ENCODE measurements around the gene TMEM37.

Gene TMEM37

DNA sequence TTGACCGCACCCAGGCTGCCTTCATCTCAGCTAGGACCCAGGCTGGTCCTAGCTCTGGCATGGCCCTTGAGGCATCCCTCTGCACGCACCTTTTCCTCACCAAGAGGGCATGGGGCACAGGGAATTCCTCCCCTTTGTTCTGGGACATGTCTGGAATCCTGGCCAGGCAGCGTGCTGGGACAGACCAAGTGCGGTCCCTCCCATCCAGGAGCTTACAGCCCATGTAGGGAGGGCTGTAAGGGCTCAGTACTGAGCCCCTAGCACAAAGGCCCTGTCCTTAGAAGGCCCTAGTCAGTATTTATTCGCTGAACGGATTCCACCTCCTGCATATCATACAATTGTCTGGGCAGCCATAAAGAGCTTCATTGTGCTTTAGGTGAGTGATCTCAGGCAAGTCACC lies 3.0 kb downstream of the TMEM37 start:
- no peak for DNase-seq

- no peak for DNase-seq
These were observed 3.7 kb downstream of the TMEM37 start for GRCh38 chr2:119435081-119435952.

- no peak for DNase-seq
These were observed 4.3 kb downstream of the TMEM37 start for GRCh38 chr2:119435953-119436297.

DNA sequence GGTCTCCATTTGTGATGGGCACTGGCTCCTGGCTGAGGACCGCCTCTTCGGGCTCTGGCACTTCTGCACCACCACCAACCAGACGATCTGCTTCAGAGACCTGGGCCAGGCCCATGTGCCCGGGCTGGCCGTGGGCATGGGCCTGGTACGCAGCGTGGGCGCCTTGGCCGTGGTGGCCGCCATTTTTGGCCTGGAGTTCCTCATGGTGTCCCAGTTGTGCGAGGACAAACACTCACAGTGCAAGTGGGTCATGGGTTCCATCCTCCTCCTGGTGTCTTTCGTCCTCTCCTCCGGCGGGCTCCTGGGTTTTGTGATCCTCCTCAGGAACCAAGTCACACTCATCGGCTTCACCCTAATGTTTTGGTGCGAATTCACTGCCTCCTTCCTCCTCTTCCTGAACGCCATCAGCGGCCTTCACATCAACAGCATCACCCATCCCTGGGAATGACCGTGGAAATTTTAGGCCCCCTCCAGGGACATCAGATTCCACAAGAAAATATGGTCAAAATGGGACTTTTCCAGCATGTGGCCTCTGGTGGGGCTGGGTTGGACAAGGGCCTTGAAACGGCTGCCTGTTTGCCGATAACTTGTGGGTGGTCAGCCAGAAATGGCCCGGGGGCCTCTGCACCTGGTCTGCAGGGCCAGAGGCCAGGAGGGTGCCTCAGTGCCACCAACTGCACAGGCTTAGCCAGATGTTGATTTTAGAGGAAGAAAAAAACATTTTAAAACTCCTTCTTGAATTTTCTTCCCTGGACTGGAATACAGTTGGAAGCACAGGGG lies 5.5 kb downstream of the TMEM37 start:
- DNase-seq: no peak

- no peak for DNase-seq
These were observed 6.5 kb downstream of the TMEM37 start for GRCh38 chr2:119438128-119438656.

DNA sequence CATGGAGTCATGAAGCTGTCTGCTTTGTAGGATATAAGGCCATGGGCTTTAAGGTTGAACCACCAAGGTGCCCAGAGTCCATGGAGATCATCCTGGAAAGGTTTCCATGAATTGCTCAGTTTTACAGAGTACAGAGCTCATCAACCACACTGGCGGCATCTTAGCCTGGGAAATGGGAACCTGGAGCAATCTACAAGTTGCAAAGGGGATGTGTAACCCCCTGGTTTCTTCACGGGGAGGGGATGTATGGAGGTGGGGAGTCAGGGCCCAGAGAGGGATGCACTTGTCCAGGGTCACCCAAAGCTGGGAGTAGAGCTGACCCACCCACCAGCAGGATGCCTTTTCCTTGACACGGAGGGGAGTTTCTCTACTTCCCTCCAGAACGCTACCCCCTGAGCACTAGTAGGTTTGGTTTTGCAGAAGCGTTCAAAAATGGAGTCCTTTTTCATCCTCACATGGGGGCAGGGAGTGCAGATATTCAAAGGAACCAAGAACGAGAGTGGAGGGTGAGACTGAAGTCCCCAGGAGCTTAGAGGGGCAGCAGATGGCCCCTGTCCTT lies 7.2 kb downstream of the TMEM37 start:
- no peak for DNase-seq

DNA sequence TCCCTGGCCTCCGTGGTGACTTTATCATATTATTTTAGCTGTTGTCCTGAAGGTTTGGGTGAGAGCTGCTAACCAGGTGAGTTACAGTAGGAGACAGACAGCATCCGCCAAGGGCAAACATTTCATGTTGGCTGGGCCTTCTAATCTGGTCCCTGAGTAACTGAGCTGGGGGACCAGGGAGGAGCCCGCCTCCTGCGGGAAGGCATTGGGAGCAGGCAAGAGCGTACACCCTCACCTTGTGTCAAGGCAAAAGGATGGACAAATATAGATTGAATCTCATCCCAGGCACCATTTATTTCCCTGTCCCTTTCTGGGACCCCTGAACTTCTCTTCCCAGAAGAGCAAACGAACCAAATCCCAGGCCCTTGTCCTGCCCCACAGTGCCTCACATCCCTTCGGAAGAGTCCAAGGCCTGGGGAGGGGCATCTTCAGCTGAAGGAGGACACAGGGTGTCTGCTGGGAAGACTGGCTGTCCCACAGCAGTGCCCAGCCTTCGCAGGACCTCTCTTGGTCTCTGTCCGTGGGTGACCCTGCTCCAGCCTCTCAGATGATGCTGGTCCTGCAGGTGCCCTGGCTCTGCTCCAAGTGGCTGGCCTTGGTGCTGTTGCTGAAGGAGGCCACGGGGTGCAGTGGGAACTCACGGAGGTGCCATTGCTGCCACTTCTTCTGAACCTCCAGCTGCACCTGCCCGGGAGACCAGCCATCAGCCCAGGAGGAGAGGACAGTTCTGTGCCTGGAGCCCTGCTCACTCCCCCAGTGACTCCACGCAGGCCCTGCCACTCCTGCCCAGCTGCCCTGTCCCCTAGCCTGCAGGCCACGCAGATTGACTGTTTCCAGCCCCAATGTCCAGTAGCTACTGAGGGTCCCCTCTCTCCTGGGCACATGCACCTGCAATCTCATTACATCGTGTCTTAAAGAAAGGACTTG lies 8.2 kb downstream of the TMEM37 start:
- DNase-seq: no peak

DNA sequence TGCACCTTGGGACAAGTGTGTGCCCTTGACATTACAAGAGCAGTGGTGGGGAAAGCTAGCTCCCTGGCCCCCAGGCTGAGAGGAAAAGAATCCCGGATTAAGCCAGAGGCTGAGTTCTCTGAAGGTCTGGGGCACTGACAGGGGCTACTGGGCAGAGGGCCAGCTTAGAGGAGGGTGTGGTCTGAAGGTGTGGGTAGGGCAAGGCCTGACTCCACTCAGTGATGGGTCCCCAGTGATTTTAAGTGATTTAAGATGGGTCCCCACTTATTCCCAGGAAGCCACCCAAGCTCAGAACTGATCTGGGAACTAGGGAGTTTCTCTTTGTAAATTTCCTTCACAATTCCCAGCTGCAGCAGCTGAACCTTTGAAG lies 8.8 kb downstream of the TMEM37 start:
- DNase-seq: no peak

GRCh38 chr2:119440873-119441272 lies 9.2 kb downstream of the TMEM37 start:
- no peak for DNase-seq

DNA sequence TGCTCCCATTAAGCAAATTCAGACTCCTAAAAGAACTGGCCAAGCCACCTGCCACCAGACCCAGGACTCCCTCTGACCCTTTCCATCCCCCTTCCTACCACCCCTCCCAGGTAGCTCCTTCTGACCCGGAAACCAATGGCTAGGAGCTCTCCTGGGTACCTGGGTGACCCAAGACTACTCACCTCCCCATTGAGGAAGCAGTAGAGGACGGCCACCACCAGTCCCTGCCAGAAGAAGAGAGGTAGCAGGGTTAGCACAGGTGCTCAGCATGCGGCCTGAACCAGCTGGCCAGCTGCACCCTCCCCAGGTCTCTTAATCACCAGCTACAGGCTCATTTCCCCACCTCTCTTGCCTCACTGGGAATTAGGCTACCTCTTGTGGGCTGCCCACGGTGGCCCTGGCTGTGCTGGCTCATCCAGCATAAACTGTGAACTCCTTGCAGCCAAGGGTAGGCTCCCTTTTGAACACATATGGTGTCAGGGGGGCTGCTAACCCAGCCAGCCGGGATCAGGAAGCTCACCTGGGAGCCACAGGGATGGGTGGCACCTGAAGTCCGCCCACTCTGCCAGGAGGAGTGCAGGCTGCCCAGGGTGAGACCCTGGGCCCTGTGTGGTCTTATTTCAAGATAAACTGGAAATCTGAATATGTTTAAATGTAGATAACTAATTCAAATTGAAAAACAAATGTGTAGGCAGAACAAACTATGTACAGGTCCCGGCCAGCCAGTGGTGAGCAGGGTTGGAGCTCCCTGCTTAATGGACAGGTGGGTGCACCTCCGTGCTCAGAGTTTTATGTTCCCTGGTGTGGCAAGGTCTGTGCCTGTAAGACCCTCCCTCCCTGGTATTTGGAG lies 9.9 kb downstream of the TMEM37 start:
- DNase-seq: no peak

- DNase-seq: no peak
These were observed 10.6 kb downstream of the TMEM37 start for GRCh38 chr2:119442226-119442619.

DNA sequence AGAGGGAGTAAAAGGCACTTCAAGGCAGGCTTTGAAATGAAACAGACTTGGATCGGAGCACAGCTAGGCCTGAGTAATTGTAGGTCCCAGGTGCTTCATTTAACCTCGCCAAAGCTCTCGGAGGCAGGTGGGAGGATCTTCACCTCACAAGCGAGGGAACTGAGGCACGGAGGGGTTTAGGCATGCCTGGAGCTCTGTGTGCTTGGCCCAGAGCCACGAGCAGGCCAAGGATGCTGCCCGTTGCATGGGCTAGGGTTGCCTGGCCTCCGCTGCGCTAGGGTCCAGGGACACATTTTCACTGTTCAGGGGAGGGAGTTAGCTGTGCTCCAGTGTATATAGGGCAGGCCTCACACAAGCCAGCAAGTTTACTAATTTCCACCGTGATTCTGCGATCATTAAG lies 11.2 kb downstream of the TMEM37 start:
- DNase-seq: no peak

DNA sequence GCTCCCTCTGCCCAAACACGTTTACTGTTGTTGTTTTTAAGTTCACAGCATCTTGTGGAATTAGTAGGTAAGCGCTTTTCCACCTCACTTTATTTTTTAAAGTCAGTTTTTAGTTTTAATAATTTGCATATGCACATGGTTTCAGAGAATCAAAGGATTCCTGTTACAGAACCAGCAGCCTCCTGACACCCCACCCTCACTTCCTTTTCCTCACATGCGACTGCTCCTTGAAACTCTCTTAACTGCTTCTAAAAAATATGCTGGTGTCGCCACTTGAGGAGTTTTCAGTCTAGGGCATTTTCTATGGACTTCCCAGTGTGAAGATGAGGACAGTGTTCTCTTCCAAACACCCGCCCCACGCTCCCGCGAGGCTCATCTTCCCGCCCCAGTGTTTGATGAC lies 14.4 kb downstream of the TMEM37 start:
- DNase-seq: no peak

DNA sequence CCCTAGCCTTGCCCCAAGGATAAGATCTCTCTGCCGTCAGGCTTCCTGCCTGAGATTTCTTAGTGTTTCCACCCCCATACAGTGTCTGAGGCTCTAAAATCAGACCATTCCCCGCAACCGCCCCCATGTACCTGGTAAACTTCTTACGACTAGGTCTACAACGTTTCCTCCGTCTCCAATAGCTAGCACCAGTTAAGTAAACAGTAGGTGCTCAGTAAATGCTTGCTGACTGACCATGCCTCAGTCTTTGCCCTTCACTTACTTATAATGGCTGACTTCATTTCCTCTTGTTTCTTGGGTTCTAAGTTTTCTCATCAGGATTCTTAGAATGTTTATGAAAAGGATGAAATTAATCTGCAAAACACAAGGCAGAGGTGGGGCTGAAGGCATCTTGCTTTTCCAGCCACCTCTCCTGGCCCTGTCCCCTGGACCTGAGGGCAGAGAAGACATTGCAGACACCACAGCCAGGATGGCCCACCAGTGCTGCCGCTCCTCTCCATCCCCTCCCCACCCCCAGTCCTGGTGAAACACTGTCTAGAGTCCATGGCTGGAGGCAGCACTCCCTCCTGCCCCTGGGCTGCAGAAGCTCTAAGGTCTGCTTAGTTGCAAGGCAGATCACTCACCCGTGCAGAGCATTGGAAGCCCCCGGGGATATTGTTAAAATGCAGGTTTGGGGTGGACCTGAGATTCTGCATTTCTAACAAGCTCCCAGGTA lies 16.9 kb downstream of the TMEM37 start:
- DNase-seq: no peak

DNA sequence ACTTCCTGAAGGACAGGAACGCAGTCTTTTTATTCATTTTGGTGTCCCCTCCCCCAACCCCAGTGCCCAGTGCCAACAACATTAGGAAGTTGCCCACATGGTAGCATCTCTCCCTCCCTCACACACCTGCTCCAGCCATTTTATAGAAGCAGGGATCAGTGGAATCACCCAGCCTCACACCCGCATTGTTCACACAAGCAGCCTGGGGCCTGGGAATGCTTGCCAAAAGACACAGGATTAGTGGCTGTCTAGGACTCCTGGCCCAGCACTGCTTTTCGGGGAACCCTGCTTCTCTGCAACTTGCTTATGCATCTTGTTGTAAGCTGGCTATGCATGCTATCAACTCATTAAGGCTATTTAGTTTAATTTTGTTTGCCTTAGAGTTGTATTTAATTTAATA lies 17.9 kb downstream of the TMEM37 start:
- DNase-seq: no peak

DNA sequence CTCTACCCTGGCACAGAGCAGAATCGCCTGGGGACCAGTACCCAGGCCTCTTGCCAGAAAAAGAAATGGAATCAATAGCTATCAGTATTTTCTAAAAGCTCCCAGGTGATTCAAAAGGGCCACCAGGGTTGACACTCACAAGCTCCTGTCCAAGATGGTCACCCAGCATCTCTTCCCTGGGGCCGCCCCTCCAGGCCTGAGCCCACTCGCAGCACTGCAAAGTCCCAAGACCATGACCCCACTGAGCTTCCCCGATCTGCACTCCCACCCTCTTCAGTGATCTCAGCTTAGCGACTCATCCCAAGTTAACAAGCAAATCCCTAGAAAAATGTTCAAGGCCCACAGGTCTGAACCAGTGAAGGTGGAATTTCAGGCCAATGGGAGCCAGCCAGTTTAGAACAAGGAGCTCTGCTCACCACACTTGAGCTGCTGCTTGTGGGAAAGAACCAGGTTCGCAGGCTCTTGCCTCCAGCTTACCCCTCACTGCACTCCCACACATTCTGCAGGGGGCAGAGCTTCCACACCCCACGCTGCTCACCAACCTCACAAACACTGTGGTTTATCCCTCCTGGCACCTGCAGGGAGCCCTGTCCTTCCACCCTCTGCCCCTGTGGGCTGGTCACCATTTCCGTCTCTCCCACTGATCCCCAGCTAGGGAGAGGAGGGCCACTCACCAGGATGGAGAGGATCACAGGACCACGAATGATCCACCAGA lies 19.8 kb downstream of the TMEM37 start:
- DNase-seq: no peak

DNA sequence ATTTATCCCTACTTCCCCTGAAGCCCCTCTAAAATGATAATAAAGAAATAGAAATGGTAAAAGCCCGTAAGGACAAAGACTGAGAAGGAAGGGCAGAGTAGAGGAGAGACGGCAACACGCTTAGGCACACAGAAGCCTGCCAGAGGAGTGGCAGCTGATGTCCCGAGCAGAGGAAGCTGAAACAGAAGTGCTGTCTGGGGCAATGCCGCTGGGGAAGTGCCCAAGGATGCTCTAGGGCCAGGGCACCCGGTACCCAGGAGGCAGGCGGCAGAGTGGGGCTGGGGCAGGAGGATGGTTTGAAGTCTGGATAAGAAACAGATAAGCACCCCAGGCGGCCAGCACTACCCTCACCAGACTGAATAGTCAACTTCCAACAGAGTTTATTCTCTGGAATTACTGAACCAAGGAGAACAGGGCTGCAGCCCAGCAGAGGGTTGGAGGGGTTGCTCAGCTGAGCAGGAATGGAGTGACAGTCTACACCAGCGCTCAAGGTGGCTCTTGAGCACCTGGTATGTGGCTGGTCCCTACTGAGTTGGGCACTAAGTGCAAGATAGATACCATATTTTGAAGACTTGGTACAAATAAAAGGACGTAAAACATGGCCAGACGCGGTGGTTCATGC lies 22.4 kb downstream of the TMEM37 start:
- DNase-seq: no peak

GRCh38 chr2:119455066-119455718 lies 23.5 kb downstream of the TMEM37 start:
- DNase-seq: no peak

DNA sequence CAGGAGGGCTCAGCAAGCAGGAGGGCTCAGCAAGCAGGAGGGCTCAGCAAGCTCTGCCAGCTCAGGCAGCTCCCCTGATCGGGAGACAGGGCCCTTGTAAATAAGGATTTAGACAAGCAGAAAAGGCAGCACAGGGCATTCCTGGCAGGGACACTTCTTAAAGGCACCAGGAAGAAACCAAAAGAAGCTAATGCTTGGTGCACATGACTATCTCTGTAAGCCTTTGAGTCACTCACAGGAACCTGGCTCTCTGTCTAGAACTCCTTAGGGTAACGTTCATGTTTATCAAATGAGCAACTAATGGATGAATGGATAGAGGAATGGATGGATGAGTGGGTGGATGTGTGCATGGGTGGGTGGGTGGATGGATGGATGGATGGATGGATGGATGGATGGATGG lies 28.4 kb downstream of the TMEM37 start:
- no peak for DNase-seq

Data from NCI-H510A treated with DMSO at 0.1 percent for 48 hours (cell line).